ENCODE data around the gene SEPHS1. TPM values are rescaled to one million over a fixed set of nuclear protein-coding genes. Genes with fewer than 3 reads are reported as not detected.

SEPHS1 gene
- total and polyA plus RNA-seq, 2 donors (not counting 1 experiment from before 2014, with no cell fraction given), result 14.7 to 29.1 TPM

DNA sequence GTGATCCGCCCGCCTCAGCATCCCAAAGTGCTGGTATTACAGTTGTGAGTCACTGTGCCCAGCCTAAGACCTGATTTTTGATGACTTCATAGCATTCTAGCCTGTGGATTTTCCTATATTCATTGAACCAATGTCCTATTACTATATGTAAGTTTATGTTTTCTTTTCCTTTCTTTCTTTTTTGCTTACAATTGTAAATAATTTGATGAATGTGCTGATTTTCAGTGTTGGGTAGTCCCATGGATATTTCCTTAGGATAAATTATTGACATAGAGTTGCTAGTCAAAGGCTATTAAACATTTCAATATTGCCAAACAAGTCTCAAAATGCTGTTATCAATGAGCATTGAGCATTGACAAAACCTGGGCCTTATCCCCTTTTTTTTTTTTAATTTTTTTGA lies 38.3 kb downstream of the SEPHS1 start:
- Mint-ChIP-seq H3K9me3 (ENCODE audit: insufficient read depth) (no peaks in the 10 kb centered on the region), H3K4me3 (no peak overlapping the region), H3K4me1 (no peaks in the 10 kb centered on the region), H3K27ac (no peak overlapping the region), H3K27me3 (no peaks in the 10 kb centered on the region)
- Histone ChIP-seq H3K4me2 (replicated peaks; ENCODE audit: low read depth, low read length, poor library complexity, severe bottlenecking) (no peak overlapping the region), H2AFZ (ENCODE audit: insufficient read depth, low read depth, low read length, poor library complexity, severe bottlenecking) (no peak overlapping the region), H3K9me3 (ENCODE audit: control extremely low read depth in 1 of 3, control insufficient read depth in 2 of 3, insufficient read depth in 1 of 3, low read length in 2 of 3) (no peaks in the 10 kb centered on the region), H4K20me1 (ENCODE audit: control insufficient read depth, insufficient read depth, low read length, poor library complexity, severe bottlenecking) (no peaks in the 10 kb centered on the region), H3K27ac (ENCODE audit: low read length in 2 of 2) (no peak overlapping the region), H3K4me1 (ENCODE audit: control insufficient read depth in 2 of 2, insufficient read depth in 2 of 2, low read length in 2 of 2) (no peaks in the 10 kb centered on the region), H3K9ac (ENCODE audit: low read length) (no peak overlapping the region), H3K36me3 (replicated peaks in 1 of 2; ENCODE audit: control extremely low read depth in 1 of 2, control insufficient read depth in 1 of 2, extremely low read depth in 1 of 2, insufficient read depth in 2 of 2, low read length in 1 of 2) (no peaks in the 10 kb centered on the region), H3K4me3 (ENCODE audit: control extremely low read depth in 1 of 5, extremely low read depth in 1 of 5, insufficient read depth in 1 of 5, low read depth in 2 of 5, low read length in 4 of 5) (no peak overlapping the region), H3K27me3 (replicated peaks in 1 of 4; ENCODE audit: control extremely low read depth in 1 of 4, control insufficient read depth in 3 of 4, insufficient read depth in 4 of 4, low read length in 3 of 4) (no peaks in the 10 kb centered on the region), H3K79me2 (ENCODE audit: control insufficient read depth, insufficient read depth, low read length) (no peaks in the 10 kb centered on the region)
- ChIA-PET POLR2A (no interaction called here), CTCF (interaction anchor here (0.7 kb wide), 1 partner anchor 11 kb away, joined by 5 read pairs; no protein-coding TSS in a partner anchor)
- DNase-seq, result no peak
- TF ChIP-seq, protein P1, sequence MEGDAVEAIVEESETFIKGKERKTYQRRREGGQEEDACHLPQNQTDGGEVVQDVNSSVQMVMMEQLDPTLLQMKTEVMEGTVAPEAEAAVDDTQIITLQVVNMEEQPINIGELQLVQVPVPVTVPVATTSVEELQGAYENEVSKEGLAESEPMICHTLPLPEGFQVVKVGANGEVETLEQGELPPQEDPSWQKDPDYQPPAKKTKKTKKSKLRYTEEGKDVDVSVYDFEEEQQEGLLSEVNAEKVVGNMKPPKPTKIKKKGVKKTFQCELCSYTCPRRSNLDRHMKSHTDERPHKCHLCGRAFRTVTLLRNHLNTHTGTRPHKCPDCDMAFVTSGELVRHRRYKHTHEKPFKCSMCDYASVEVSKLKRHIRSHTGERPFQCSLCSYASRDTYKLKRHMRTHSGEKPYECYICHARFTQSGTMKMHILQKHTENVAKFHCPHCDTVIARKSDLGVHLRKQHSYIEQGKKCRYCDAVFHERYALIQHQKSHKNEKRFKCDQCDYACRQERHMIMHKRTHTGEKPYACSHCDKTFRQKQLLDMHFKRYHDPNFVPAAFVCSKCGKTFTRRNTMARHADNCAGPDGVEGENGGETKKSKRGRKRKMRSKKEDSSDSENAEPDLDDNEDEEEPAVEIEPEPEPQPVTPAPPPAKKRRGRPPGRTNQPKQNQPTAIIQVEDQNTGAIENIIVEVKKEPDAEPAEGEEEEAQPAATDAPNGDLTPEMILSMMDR (IDR thresholded peaks at IDR 0.05), result no peak
- no peak for TF ChIP-seq EZH2 (IDR thresholded peaks at IDR 0.05; ENCODE audit: borderline replicate concordance, insufficient read depth, low read depth, low read length, poor library complexity, severe bottlenecking)
- intact Hi-C loops (cut with micrococcal nuclease), result no loop called here
- ATAC-seq (ENCODE audit: low read depth), result no peak
- 100% methylated on average over 2 of the region's 2 CpGs for WGBS (ENCODE audit: insufficient coverage)

DNA sequence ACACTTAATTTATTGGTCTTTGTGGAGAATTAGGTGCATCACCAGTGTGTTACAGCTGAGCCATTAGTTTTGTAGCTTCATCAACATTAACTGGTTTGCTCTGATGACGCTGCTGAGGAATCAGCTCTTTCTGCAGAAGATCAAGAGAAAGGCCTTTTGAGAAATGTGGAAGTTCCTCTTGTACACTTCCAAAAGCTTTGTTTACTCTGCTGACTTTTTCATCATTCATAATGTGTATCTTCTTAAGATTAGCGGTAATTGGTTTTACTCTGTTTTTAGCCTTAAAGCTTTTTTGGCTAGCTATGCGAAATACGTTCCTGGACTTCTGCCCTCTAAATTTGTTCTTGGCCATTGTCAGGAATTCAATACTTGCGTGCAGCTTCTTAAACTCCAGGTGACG lies 40.0 kb downstream of the SEPHS1 start:
- H3K79me2 ChIP-seq (ENCODE audit: control insufficient read depth, insufficient read depth, low read length), result no peaks in the 10 kb centered on the region
- no peak overlapping the region for H3K4me3 ChIP-seq (ENCODE audit: control extremely low read depth in 1 of 5, extremely low read depth in 1 of 5, insufficient read depth in 1 of 5, low read depth in 2 of 5, low read length in 4 of 5)
- H4K20me1 ChIP-seq (ENCODE audit: control insufficient read depth, insufficient read depth, low read length, poor library complexity, severe bottlenecking), result no peaks in the 10 kb centered on the region
- intact Hi-C loops (cut with micrococcal nuclease), result no loop called here
- DNase-seq, result no peak
- 100% methylated on average over 2 of the region's 6 CpGs for WGBS (ENCODE audit: insufficient coverage)
- Mint-ChIP-seq H3K4me3 (no peak overlapping the region), H3K9me3 (ENCODE audit: insufficient read depth) (no peaks in the 10 kb centered on the region), H3K27me3 (no peaks in the 10 kb centered on the region), H3K4me1 (no peaks in the 10 kb centered on the region), H3K27ac (no peak overlapping the region)
- no peak overlapping the region for H2AFZ ChIP-seq (ENCODE audit: insufficient read depth, low read depth, low read length, poor library complexity, severe bottlenecking)
- no peak for TF ChIP-seq EZH2 (IDR thresholded peaks at IDR 0.05; ENCODE audit: borderline replicate concordance, insufficient read depth, low read depth, low read length, poor library complexity, severe bottlenecking)
- TF ChIP-seq, protein P1 (IDR thresholded peaks at IDR 0.05), result no peak
- ATAC-seq (ENCODE audit: low read depth), result no peak
- H3K4me2 ChIP-seq (replicated peaks; ENCODE audit: low read depth, low read length, poor library complexity, severe bottlenecking), result no peak overlapping the region
- H3K36me3 ChIP-seq (replicated peaks in 1 of 2; ENCODE audit: control extremely low read depth in 1 of 2, control insufficient read depth in 1 of 2, extremely low read depth in 1 of 2, insufficient read depth in 2 of 2, low read length in 1 of 2), result no peaks in the 10 kb centered on the region
- no peaks in the 10 kb centered on the region for H3K4me1 ChIP-seq (ENCODE audit: control insufficient read depth in 2 of 2, insufficient read depth in 2 of 2, low read length in 2 of 2)
- no peaks in the 10 kb centered on the region for H3K27me3 ChIP-seq (replicated peaks in 1 of 4; ENCODE audit: control extremely low read depth in 1 of 4, control insufficient read depth in 3 of 4, insufficient read depth in 4 of 4, low read length in 3 of 4)
- H3K9me3 ChIP-seq (ENCODE audit: control extremely low read depth in 1 of 3, control insufficient read depth in 2 of 3, insufficient read depth in 1 of 3, low read length in 2 of 3), result no peaks in the 10 kb centered on the region
- POLR2A ChIA-PET, result no interaction called here
- H3K27ac ChIP-seq (ENCODE audit: low read length in 2 of 2), result no peak overlapping the region
- CTCF ChIA-PET, result no interaction called here
- H3K9ac ChIP-seq (ENCODE audit: low read length), result no peak overlapping the region
